Kidney (tissue), 14 donors: Measurements from ENCODE around the gene KLLN. TPM values are rescaled to one million over a fixed set of nuclear protein-coding genes. Genes with fewer than 3 reads are reported as not detected.

ENCODE experiments used
- DNase-seq, 5 donors: peaks; one replicate each; pipeline ENCODE4 v3.0.0-alpha.2; 2013 to 2020
- FAIRE-seq: peaks from 2 replicates; lab custom pipeline; 2012; peaks lifted over from hg19 to GRCh38; lab: Jason Lieb, UNC
- H3K27ac ChIP-seq, 2 donors: one replicate each; pipeline ENCODE4 v1.7.0; 2013; ENCODE audit warnings: low read depth in 2 of 2, low read length in 2 of 2, inconsistent platforms in 1 of 2
- H3K27me3 ChIP-seq: one replicate; pipeline ENCODE4 v1.7.1; 2013; ENCODE audit warnings: low read length, inconsistent platforms; ENCODE audit not compliant: control insufficient read depth, insufficient read depth
- H3K36me3 ChIP-seq, 3 donors: one replicate each; pipeline versions ENCODE4 v1.7.0 to v1.7.1; 2013; ENCODE audit warnings: low read length in 3 of 3, control low read depth in 1 of 3, inconsistent platforms in 1 of 3; ENCODE audit not compliant: insufficient read depth in 3 of 3, control insufficient read depth in 2 of 3
- H3K4me1 ChIP-seq, 3 donors: one replicate each; pipeline versions ENCODE4 v1.7.0 to v1.7.1; 2013; ENCODE audit warnings: low read length in 3 of 3, inconsistent platforms in 1 of 3, low read depth in 1 of 3; ENCODE audit not compliant: control insufficient read depth in 2 of 3, insufficient read depth in 2 of 3
- H3K4me3 ChIP-seq, 3 donors: one replicate each; pipeline versions ENCODE4 v1.7.0 to v1.8.1; 2013; ENCODE audit warnings: low read length in 3 of 3, control low read depth in 1 of 3, inconsistent platforms in 1 of 3
- H3K9ac ChIP-seq, 3 donors: one replicate each; pipeline versions ENCODE4 v1.7.0 to v1.7.1; 2013; ENCODE audit warnings: low read length in 3 of 3, control low read depth in 1 of 3, inconsistent platforms in 1 of 3
- H3K9me3 ChIP-seq, 3 donors: one replicate each; pipeline versions ENCODE4 v1.7.0 to v1.7.1; 2013; ENCODE audit warnings: low read length in 3 of 3, control low read depth in 1 of 3, inconsistent platforms in 1 of 3; ENCODE audit not compliant: control insufficient read depth in 2 of 3, insufficient read depth in 1 of 3
- CTCF ChIP-seq: IDR thresholded peaks from 3 replicates; pipeline ENCODE4 v1.5.1; 2012; ENCODE audit warnings: mild to moderate bottlenecking, moderate library complexity, borderline replicate concordance; ENCODE audit not compliant: insufficient read depth; ENCODE audit errors: extremely low read depth
- intact Hi-C: fragments of 100-400 bp; cut with DNase I; formaldehyde crosslinking; loops from one replicate; pipeline ENCODE4 v1.11.1; 2022
- polyA plus RNA-seq: library from polyadenylated mRNA; stranded (reverse); fragments of 350-450 nt; fragmentation: Illumina TruSeq; extraction: RNeasy Lipid Tissue Mini Kit (QIAGEN cat#74804); gene quantifications from one replicate; pipeline ENCODE4 v1.2.3, GENCODE V29; 2014; ENCODE audit warnings: low read depth, low replicate concordance; ENCODE audit not compliant: insufficient read depth
- total RNA-seq: library from RNA; stranded (reverse); fragmentation: NEBNext Ultra II Directional; extraction: Animal tissue kit (Norgen Biotek cat#: 25700); gene quantifications from one replicate; pipeline ENCODE4 v1.2.1, GENCODE V29; 2021
- donor health status: control.
- donor health status: control.
- donor health status: control.
- donor health status: control.
- donor health status: control.
- donor health status: DM: yes; HTN: yes; CAD: no.
- donor health status: Normal renal cell carcinoma (clear cell type).

KLLN gene
- total and polyA plus RNA-seq, 2 donors from 2014 or later = 0.82 to 1.7 TPM

DNA sequence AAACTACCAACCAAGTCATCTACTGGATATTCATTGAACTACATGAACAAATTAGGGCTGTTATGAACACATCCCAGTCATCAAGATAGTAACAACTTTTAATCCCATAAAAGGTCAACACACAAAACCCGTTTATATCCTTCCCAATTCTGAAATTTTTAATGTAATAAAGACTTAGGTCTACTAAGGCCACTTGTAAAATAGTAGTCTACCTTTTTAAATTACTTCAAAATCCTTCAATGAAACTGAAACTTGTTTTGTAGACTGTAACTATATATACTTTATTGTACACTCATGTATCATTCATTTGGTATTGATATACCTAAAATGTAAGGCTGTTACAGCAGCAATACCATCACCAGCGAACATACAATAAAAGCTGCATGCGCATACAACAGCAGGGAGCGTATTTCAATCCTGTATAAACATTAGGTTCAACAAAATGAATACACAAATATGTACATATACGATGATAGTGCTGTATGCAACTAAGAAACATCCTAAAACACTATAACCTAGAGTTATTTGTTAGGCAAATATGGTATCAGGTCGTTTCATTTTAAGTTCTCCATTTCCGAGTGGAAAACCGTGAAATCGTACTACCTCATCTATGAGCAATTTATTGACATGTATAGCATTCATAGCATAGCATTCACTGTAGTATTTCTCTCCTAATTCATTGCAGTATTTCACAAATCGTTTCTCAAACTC lies 46.3 kb downstream of the KLLN start:
- peak overlapping the region; percentile 89 to 93 for H3K27ac ChIP-seq
- peak overlapping the region; percentile 70 to 99 (median 96) for H3K4me3 ChIP-seq
- FAIRE-seq = no peak
- H3K9me3 ChIP-seq = no peaks in the 10 kb centered on the region
- H3K4me1 ChIP-seq = peaks cover 0 to 5% (median 0%) of the 10 kb centered on the region in 3 donors
- no peak for TF ChIP-seq CTCF
- peaks cover 0 to 2% (median 0%) of the 10 kb centered on the region in 3 donors for H3K36me3 ChIP-seq
- peak overlapping the region; percentile 89 to 97 (median 94) for H3K9ac ChIP-seq
- no peak for DNase-seq
- no peaks in the 10 kb centered on the region for H3K27me3 ChIP-seq
- intact Hi-C loops = no loop called here

- no peak overlapping the region for H3K9ac ChIP-seq
- peaks cover 0 to 5% (median 0%) of the 10 kb centered on the region in 3 donors for H3K4me1 ChIP-seq
- DNase-seq = no peak
- FAIRE-seq = no peak
- no peak overlapping the region for H3K27ac ChIP-seq
- intact Hi-C loops = no loop called here
- H3K27me3 ChIP-seq = no peaks in the 10 kb centered on the region
- no peaks in the 10 kb centered on the region for H3K9me3 ChIP-seq
- peak overlapping the region in 2 of 3 donors; percentile 70 to 99 for H3K4me3 ChIP-seq
- H3K36me3 ChIP-seq = peaks cover 0 to 2% (median 0%) of the 10 kb centered on the region in 3 donors
- no peak for TF ChIP-seq CTCF
Observed at GRCh38 chr10:87816163-87816897, 47.0 kb downstream of the KLLN start.

Other genes starting within 250 kb of the KLLN start
- 84.2 TPM for gene PAPSS2, start 203.7 kb downstream of the KLLN start, total RNA-seq
- gene PAPSS2, start 203.7 kb downstream of the KLLN start, polyA plus RNA-seq = 23.5 TPM
- 57.3 TPM for gene ATAD1, start 45.3 kb downstream of the KLLN start, total RNA-seq
- gene ATAD1, start 45.3 kb downstream of the KLLN start, polyA plus RNA-seq = 22.0 TPM
- gene PTEN, start 92 bp upstream of the KLLN start, total RNA-seq = 154 TPM
- 22.3 TPM for gene PTEN, start 92 bp upstream of the KLLN start, polyA plus RNA-seq